Measurements from ENCODE around the gene NRIP3.

- TF ChIP-seq OSR1 (CRISPR knock-in tag; IDR thresholded peaks at IDR 0.05) = no peak
- TF ChIP-seq BACH2 (CRISPR knock-in tag; IDR thresholded peaks at IDR 0.05; ENCODE audit: borderline replicate concordance) = no peak
- TF ChIP-seq ARNTL (CRISPR knock-in tag; IDR thresholded peaks at IDR 0.05; ENCODE audit: borderline replicate concordance, low read depth) = no peak
- TF ChIP-seq, protein P1, sequence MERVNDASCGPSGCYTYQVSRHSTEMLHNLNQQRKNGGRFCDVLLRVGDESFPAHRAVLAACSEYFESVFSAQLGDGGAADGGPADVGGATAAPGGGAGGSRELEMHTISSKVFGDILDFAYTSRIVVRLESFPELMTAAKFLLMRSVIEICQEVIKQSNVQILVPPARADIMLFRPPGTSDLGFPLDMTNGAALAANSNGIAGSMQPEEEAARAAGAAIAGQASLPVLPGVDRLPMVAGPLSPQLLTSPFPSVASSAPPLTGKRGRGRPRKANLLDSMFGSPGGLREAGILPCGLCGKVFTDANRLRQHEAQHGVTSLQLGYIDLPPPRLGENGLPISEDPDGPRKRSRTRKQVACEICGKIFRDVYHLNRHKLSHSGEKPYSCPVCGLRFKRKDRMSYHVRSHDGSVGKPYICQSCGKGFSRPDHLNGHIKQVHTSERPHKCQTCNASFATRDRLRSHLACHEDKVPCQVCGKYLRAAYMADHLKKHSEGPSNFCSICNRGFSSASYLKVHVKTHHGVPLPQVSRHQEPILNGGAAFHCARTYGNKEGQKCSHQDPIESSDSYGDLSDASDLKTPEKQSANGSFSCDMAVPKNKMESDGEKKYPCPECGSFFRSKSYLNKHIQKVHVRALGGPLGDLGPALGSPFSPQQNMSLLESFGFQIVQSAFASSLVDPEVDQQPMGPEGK (CRISPR knock-in tag; IDR thresholded peaks at IDR 0.05; ENCODE audit: borderline replicate concordance) = no peak
- TF ChIP-seq GLIS3 (CRISPR knock-in tag; IDR thresholded peaks at IDR 0.05) = no peak
- no peak for TF ChIP-seq CSRNP3 (CRISPR knock-in tag; IDR thresholded peaks at IDR 0.05)
- TF ChIP-seq ISL1 (CRISPR knock-in tag; IDR thresholded peaks at IDR 0.05) = no peak
- no peak for TF ChIP-seq ZFP30 (CRISPR knock-in tag; IDR thresholded peaks at IDR 0.05)
- TF ChIP-seq RARB (CRISPR knock-in tag; IDR thresholded peaks at IDR 0.05) = no peak
- no peak for TF ChIP-seq TSHZ2 (CRISPR knock-in tag; IDR thresholded peaks at IDR 0.05)
- TF ChIP-seq TOX (CRISPR knock-in tag; IDR thresholded peaks at IDR 0.05; ENCODE audit: borderline replicate concordance) = no peak
- no peak for TF ChIP-seq PPARA (CRISPR knock-in tag; IDR thresholded peaks at IDR 0.05; ENCODE audit: borderline replicate concordance)
Observed at GRCh38 chr11:9008661-9009060, 4.9 kb upstream of the NRIP3 start.
